OCI-LY3 (cell line): ENCODE data around the gene MIER2.

ENCODE experiments used
- EZH2phosphoT487 ChIP-seq: fragments of 200-600 bp; shearing (Covaris generic); IDR thresholded peaks from 2 replicates; pipeline ENCODE4 v1.6.1; 2018; ENCODE audit warnings: antibody characterized with exemption, mixed run types, low read depth
- TF ChIP-seq, protein P1 (sequence below): fragments of 200-600, 300-600 bp; sonication (generic); IDR thresholded peaks from 2 replicates; pipeline ENCODE4 v1.5.1; 2014; ENCODE audit warnings: antibody characterized with exemption, low read length, low read depth

DNA sequence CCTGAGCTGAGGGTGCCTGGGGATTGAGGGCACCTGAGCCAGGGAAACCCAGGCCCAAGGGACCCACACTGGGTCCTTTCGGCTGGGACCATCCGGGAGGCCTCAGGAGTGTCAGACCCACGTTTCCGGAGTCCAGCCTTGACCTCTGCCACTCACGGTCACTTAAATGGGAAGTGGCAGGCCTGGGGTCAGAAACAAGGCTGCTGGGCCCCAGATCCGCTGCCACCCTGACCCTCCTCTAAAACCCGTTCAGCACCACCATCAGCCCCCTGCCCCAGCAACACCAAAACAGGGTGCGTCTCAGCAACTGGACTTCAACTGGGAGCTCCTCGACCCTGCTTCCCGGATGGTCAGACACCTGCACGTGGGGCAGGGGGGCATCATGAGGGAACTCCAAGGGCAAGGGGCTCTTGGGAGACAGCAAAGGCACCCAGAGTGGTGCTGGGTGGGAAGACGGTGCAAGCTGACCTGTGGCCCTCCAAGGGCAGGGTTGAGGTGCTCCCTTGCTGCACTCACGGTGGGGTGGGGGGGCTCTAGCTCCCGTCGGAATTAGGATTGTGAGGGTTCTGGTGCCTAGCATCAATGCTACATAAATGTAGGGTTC lies 52.2 kb downstream of the MIER2 start:
- TF ChIP-seq, protein P1, sequence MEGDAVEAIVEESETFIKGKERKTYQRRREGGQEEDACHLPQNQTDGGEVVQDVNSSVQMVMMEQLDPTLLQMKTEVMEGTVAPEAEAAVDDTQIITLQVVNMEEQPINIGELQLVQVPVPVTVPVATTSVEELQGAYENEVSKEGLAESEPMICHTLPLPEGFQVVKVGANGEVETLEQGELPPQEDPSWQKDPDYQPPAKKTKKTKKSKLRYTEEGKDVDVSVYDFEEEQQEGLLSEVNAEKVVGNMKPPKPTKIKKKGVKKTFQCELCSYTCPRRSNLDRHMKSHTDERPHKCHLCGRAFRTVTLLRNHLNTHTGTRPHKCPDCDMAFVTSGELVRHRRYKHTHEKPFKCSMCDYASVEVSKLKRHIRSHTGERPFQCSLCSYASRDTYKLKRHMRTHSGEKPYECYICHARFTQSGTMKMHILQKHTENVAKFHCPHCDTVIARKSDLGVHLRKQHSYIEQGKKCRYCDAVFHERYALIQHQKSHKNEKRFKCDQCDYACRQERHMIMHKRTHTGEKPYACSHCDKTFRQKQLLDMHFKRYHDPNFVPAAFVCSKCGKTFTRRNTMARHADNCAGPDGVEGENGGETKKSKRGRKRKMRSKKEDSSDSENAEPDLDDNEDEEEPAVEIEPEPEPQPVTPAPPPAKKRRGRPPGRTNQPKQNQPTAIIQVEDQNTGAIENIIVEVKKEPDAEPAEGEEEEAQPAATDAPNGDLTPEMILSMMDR, result no peak
- no peak for TF ChIP-seq EZH2phosphoT487
